BLaER1 (cell line): ENCODE data around the gene MAP2K2.
"Not testable (repeated sequence)": the region's sequence is repeated elsewhere in the genome, so short reads cannot be mapped to it uniquely, and the experiment has no call there.

Experiments
- H3K27ac ChIP-seq: shearing (Covaris generic); formaldehyde crosslinking; 2 replicates; pipeline ENCODE4 v1.8.1; 2022
- H3K27me3 ChIP-seq: shearing (Covaris generic); formaldehyde crosslinking; 2 replicates; pipeline ENCODE4 v1.8.1; 2022
- H3K36me3 ChIP-seq: shearing (Covaris generic); formaldehyde crosslinking; 2 replicates; pipeline ENCODE4 v1.8.1; 2022
- H3K4me1 ChIP-seq: shearing (Covaris generic); formaldehyde crosslinking; 2 replicates; pipeline ENCODE4 v1.8.1; 2022
- H3K4me2 ChIP-seq: shearing (Covaris generic); formaldehyde crosslinking; 2 replicates; pipeline ENCODE4 v1.8.1; 2022
- H3K4me3 ChIP-seq: shearing (Covaris generic); formaldehyde crosslinking; 2 replicates; pipeline ENCODE4 v1.8.1; 2022
- H3K9ac ChIP-seq: shearing (Covaris generic); formaldehyde crosslinking; 2 replicates; pipeline ENCODE4 v1.8.1; 2022
- H3K9me3 ChIP-seq: shearing (Covaris generic); formaldehyde crosslinking; 2 replicates; pipeline ENCODE4 v1.8.1; 2022
- H4K20me1 ChIP-seq: shearing (Covaris generic); formaldehyde crosslinking; 2 replicates; pipeline ENCODE4 v1.8.1; 2022
- Cebpa-rat ChIP-seq: shearing (Covaris generic); IDR thresholded peaks from 2 replicates; pipeline ENCODE4 v1.8.1; 2022

Gene MAP2K2

GRCh38 chr19:4152241-4152998, 28.5 kb upstream of the MAP2K2 start:
- Histone ChIP-seq H3K27me3 (no peaks in the 10 kb centered on the region), H3K9me3 (no peaks in the 10 kb centered on the region), H3K4me1 (peaks cover 51% of the 10 kb centered on the region), H3K9ac (no peak overlapping the region), H4K20me1 (no peaks in the 10 kb centered on the region), H3K36me3 (no peaks in the 10 kb centered on the region), H3K4me3 (no peak overlapping the region), H3K27ac (no peak overlapping the region), H3K4me2 (peak overlapping the region; percentile 59)
- no peak for TF ChIP-seq Cebpa-rat

- H4K20me1 ChIP-seq = no peaks in the 10 kb centered on the region
- no peak overlapping the region for H3K9ac ChIP-seq
- H3K4me1 ChIP-seq = peaks cover 51% of the 10 kb centered on the region
- H3K36me3 ChIP-seq = no peaks in the 10 kb centered on the region
- peak overlapping the region; percentile 22 for H3K4me2 ChIP-seq
- no peaks in the 10 kb centered on the region for H3K27me3 ChIP-seq
- H3K4me3 ChIP-seq = no peak overlapping the region
- no peak for TF ChIP-seq Cebpa-rat
- H3K9me3 ChIP-seq = no peaks in the 10 kb centered on the region
- no peak overlapping the region for H3K27ac ChIP-seq
Observed at GRCh38 chr19:4151623-4152022, 27.7 kb upstream of the MAP2K2 start.

DNA sequence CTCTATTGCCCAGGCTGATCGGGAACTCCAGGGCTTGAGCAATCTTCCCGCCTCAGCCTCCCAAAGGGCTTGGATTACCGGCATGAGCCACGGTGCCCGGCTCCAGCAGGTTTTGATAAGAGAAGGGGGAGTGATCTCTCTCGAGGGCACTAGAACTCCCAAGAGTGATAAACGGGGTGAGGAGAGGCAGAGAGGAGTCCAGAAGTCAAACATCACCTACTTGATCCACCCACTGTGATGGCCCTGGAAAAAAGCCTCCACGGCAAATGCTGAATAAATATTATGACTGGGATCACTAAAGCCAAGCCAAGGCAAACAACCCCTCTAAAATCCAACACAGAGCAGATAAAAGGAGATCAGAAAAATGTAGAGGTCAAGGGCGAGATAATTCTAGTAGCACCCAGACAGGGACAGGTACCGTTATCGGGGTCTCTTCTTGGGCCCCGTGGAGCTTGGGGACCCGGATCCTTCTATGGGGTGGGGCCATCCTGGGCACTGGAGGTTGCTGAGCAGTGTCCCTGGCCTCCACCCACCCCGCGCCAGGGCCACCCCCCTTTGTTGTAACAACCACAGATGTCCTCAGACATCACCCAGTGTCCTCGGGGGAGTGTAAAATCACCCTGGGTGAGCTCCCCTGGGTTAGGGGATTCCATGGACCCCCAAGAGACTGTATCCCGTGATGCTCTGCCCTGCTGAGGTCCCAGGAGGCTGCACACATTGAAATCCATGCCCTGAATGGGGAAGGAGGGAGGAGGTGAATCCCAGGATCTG, 25.8 kb upstream of the MAP2K2 start:
- H4K20me1 ChIP-seq = no peaks in the 10 kb centered on the region
- H3K9ac ChIP-seq = 0 out of 2 replicates have a peak overlapping the region, but pooled peaks have one; percentile 10
- peak overlapping the region; percentile 36 for H3K4me2 ChIP-seq

GRCh38 chr19:4144666-4145249, 20.8 kb upstream of the MAP2K2 start:
- no peaks in the 10 kb centered on the region for H3K9me3 ChIP-seq
- H3K36me3 ChIP-seq = no peaks in the 10 kb centered on the region
- no peak overlapping the region for H3K4me2 ChIP-seq
- no peak overlapping the region for H3K9ac ChIP-seq
- H3K27me3 ChIP-seq = 0 out of 2 replicates have a peak, but pooled peaks cover 5% of the 10 kb centered on the region
- TF ChIP-seq Cebpa-rat = no peak
- H3K27ac ChIP-seq = no peak overlapping the region
- peaks cover 14% of the 10 kb centered on the region for H3K4me1 ChIP-seq
- H3K4me3 ChIP-seq = no peak overlapping the region
- no peaks in the 10 kb centered on the region for H4K20me1 ChIP-seq

More for the DNA sequence above, 25.8 kb upstream of the MAP2K2 start:
- Histone ChIP-seq H3K4me1 (peaks cover 35% of the 10 kb centered on the region), H3K27ac (no peak overlapping the region), H3K36me3 (no peaks in the 10 kb centered on the region), H3K9me3 (no peaks in the 10 kb centered on the region), H3K27me3 (0 out of 2 replicates have a peak, but pooled peaks cover 5% of the 10 kb centered on the region), H3K4me3 (no peak overlapping the region)
- no peak for TF ChIP-seq Cebpa-rat

DNA sequence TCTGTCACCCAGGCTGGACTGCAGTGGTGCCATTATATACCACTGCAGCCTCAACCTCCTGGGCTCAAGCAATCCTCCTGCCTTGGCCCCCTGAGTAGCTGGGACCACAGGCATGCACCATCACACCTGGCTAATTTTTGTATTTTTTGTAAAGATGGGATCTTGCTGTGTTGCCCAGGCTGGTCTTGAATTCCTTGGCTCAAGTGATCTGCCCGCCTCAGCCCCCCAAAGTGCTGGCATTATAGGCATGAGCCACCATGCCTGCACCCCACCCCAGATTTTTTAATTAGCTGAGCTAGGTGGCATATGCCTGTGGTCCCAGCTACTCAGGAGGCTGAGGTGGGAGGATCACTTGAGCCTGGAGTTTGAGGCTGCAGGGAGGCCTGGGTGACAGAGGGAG, 19.0 kb upstream of the MAP2K2 start:
- not testable (repeated sequence) for H3K9ac ChIP-seq, H3K4me1 ChIP-seq, H3K27me3 ChIP-seq, H3K36me3 ChIP-seq, H3K27ac ChIP-seq, H4K20me1 ChIP-seq, H3K9me3 ChIP-seq, H3K4me2 ChIP-seq, H3K4me3 ChIP-seq

- Histone ChIP-seq H3K4me3 (no peak overlapping the region), H3K27ac (no peak overlapping the region), H3K27me3 (no peaks in the 10 kb centered on the region), H3K36me3 (no peaks in the 10 kb centered on the region), H3K9me3 (no peaks in the 10 kb centered on the region), H4K20me1 (no peaks in the 10 kb centered on the region), H3K4me1 (peaks cover 9% of the 10 kb centered on the region), H3K9ac (no peak overlapping the region), H3K4me2 (peak overlapping the region; percentile 16)
- TF ChIP-seq Cebpa-rat = no peak
Observed at GRCh38 chr19:4140237-4140711, 16.4 kb upstream of the MAP2K2 start.

DNA sequence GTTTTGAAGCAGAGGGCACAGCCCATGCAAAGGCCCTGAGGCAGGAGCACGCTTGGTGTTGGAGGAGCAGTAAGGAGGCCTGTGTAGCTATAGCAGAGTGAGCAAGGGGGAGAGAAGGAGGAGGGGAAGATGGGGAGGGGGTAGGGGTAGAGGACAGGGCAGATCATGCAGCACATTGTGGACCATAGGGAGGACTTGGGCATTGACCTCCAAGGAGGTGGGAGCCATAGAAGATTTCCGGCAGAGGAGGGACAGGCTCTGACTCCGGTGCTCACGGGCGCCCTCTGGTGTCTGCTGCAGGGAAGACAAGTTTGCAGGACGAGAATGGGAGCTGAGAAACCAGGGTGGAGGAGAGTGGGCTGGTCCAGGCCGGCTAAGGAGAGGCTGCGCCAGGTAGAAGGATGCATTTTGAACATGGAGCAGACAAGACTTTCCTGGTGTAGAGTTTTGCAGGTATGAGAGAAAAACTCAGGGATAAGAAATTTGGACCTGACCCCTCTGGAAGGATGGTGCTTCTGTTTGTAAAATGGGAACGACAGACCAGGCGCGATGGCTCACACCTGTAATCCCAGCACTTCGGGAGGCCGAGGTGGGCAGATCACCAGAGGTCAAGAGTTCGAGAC, 15.8 kb upstream of the MAP2K2 start:
- Histone ChIP-seq H4K20me1 (no peaks in the 10 kb centered on the region), H3K9me3 (no peaks in the 10 kb centered on the region), H3K4me1 (peaks cover 9% of the 10 kb centered on the region), H3K27ac (no peak overlapping the region), H3K4me3 (no peak overlapping the region), H3K36me3 (no peaks in the 10 kb centered on the region), H3K27me3 (no peaks in the 10 kb centered on the region), H3K9ac (no peak overlapping the region), H3K4me2 (peak overlapping the region; percentile 16)
- TF ChIP-seq Cebpa-rat = no peak

GRCh38 chr19:4138445-4138844, 14.5 kb upstream of the MAP2K2 start:
- Histone ChIP-seq H3K27ac (no peak overlapping the region), H4K20me1 (no peaks in the 10 kb centered on the region), H3K4me1 (peaks cover 9% of the 10 kb centered on the region), H3K4me3 (no peak overlapping the region), H3K4me2 (no peak overlapping the region), H3K27me3 (no peaks in the 10 kb centered on the region), H3K9me3 (no peaks in the 10 kb centered on the region), H3K9ac (no peak overlapping the region), H3K36me3 (no peaks in the 10 kb centered on the region)
- TF ChIP-seq Cebpa-rat = no peak

GRCh38 chr19:4136680-4137088, 12.8 kb upstream of the MAP2K2 start:
- TF ChIP-seq Cebpa-rat = no peak

GRCh38 chr19:4135386-4135785, 11.5 kb upstream of the MAP2K2 start:
- H3K4me1 ChIP-seq, H3K9me3 ChIP-seq, H3K27me3 ChIP-seq, H3K27ac ChIP-seq, H3K9ac ChIP-seq, H4K20me1 ChIP-seq, H3K4me2 ChIP-seq, H3K4me3 ChIP-seq, H3K36me3 ChIP-seq: not testable (repeated sequence)

More at GRCh38 chr19:4136680-4137088, 12.8 kb upstream of the MAP2K2 start:
- H3K36me3 ChIP-seq = no peaks in the 10 kb centered on the region
- H3K4me2 ChIP-seq = no peak overlapping the region
- peaks cover 9% of the 10 kb centered on the region for H3K4me1 ChIP-seq
- no peak overlapping the region for H3K27ac ChIP-seq
- H3K9ac ChIP-seq = no peak overlapping the region
- no peaks in the 10 kb centered on the region for H3K27me3 ChIP-seq
- no peak overlapping the region for H3K4me3 ChIP-seq
- no peaks in the 10 kb centered on the region for H3K9me3 ChIP-seq
- H4K20me1 ChIP-seq = no peaks in the 10 kb centered on the region
